ENCODE results near the gene TRERF1. TPM values are rescaled to one million over a fixed set of nuclear protein-coding genes. Genes with fewer than 3 reads are reported as not detected.
A peak's percentile ranks its signal among the peaks of the same experiment; 100 is the strongest.

TRERF1 gene
- total RNA-seq, 1 experiment from 2014 or later, result 13.9 TPM

- Histone ChIP-seq H4K20me1 (ENCODE audit: low read length) (no peaks in the 10 kb centered on the region), H2AFZ (ENCODE audit: low read length) (no peak overlapping the region), H3K36me3 (ENCODE audit: low read depth, low read length) (peaks cover 17% of the 10 kb centered on the region; the same call in 1 of the 2 replicates), H3K9ac (ENCODE audit: low read length) (peak overlapping the region; percentile 74), H3K4me3 (ENCODE audit: low read length) (no peak overlapping the region), H3K27ac (ENCODE audit: low read length) (peak overlapping the region; percentile 96), H3K27me3 (ENCODE audit: low read length) (no peaks in the 10 kb centered on the region), H3K9me3 (ENCODE audit: low read length) (no peaks in the 10 kb centered on the region), H3F3A (ENCODE audit: low read length, unreplicated experiment) (peaks cover 3% of the 10 kb centered on the region), H3K4me1 (ENCODE audit: insufficient read depth, low read length) (peaks cover 65% of the 10 kb centered on the region), H3K79me2 (ENCODE audit: low read length) (peaks cover 56% of the 10 kb centered on the region), H3K4me2 (ENCODE audit: low read length) (peak overlapping the region; percentile 40), H3K9me2 (replicated peaks; ENCODE audit: low read length) (no peaks in the 10 kb centered on the region)
- DNase-seq (no peak), ATAC-seq (peak; percentile 21)
- POLR2A ChIA-PET (ENCODE audit: unreplicated experiment), result no interaction called here
- CTCF ChIA-PET, result interaction anchor here (1.1 kb wide), 1 partner anchor 158 kb away, joined by 8 read pairs; no protein-coding TSS in a partner anchor
- BruUV-seq (replicated peaks), result no TSS peak
- TF ChIP-seq EZH2phosphoT487 (IDR thresholded peaks at IDR 0.05; ENCODE audit: borderline replicate concordance, low read length), result no peak
- no peak for TF ChIP-seq CTCF (conservative IDR thresholded peaks at IDR 0.05; ENCODE audit: low read depth, low read length)
- no peak for TF ChIP-seq EZH2 (IDR thresholded peaks at IDR 0.05; ENCODE audit: low read length, unreplicated experiment)
- intact Hi-C loops (cut with micrococcal nuclease), result no loop called here
Measured at GRCh38 chr6:42295181-42295580, 156.5 kb downstream of the TRERF1 start.

- Histone ChIP-seq H3K4me2 (ENCODE audit: low read length) (peak overlapping the region; percentile 69), H3K79me2 (ENCODE audit: low read length) (peaks cover 60% of the 10 kb centered on the region), H4K20me1 (ENCODE audit: low read length) (no peaks in the 10 kb centered on the region), H3K4me3 (ENCODE audit: low read length) (no peak overlapping the region), H2AFZ (ENCODE audit: low read length) (no peak overlapping the region), H3K27ac (ENCODE audit: low read length) (peak overlapping the region; percentile 96), H3K36me3 (ENCODE audit: low read depth, low read length) (peaks cover 13% of the 10 kb centered on the region; the same call in 1 of the 2 replicates), H3K27me3 (ENCODE audit: low read length) (no peaks in the 10 kb centered on the region), H3K9ac (ENCODE audit: low read length) (peak overlapping the region; percentile 74), H3K9me2 (replicated peaks; ENCODE audit: low read length) (no peaks in the 10 kb centered on the region), H3K4me1 (ENCODE audit: insufficient read depth, low read length) (peaks cover 65% of the 10 kb centered on the region), H3F3A (ENCODE audit: low read length, unreplicated experiment) (peaks cover 3% of the 10 kb centered on the region), H3K9me3 (ENCODE audit: low read length) (no peaks in the 10 kb centered on the region)
- peak; percentile 97 for DNase-seq
- TF ChIP-seq EZH2 (IDR thresholded peaks at IDR 0.05; ENCODE audit: low read length, unreplicated experiment) (no peak), CTCF (conservative IDR thresholded peaks at IDR 0.05; ENCODE audit: low read depth, low read length) (no peak), EZH2phosphoT487 (IDR thresholded peaks at IDR 0.05; ENCODE audit: borderline replicate concordance, low read length) (no peak)
- ChIA-PET CTCF (interaction anchor here (0.5 to 1.1 kb wide), 4 partner anchors 20 to 488 kb away, joined by 3 to 26 read pairs (median 6); no protein-coding TSS in a partner anchor), POLR2A (ENCODE audit: unreplicated experiment) (interaction anchor here (0.6 kb wide), 1 partner anchor 38 kb away, joined by 5 read pairs; no protein-coding TSS in a partner anchor)
- intact Hi-C loops (cut with micrococcal nuclease), result loop anchor here (1.0 kb wide), 1 partner anchor 44 kb away; no protein-coding TSS in a partner anchor
- peak; percentile 93 for ATAC-seq
- BruUV-seq (replicated peaks), result no TSS peak
Measured at GRCh38 chr6:42294759-42295158, 157.0 kb downstream of the TRERF1 start.

- TF ChIP-seq EZH2phosphoT487 (IDR thresholded peaks at IDR 0.05; ENCODE audit: borderline replicate concordance, low read length) (no peak), CTCF (conservative IDR thresholded peaks at IDR 0.05; ENCODE audit: low read depth, low read length) (no peak), EZH2 (IDR thresholded peaks at IDR 0.05; ENCODE audit: low read length, unreplicated experiment) (no peak)
- peak overlapping the region; percentile 96 for H3K27ac ChIP-seq (ENCODE audit: low read length)
- H3K4me1 ChIP-seq (ENCODE audit: insufficient read depth, low read length), result peaks cover 65% of the 10 kb centered on the region
Measured at GRCh38 chr6:42293386-42293977, 158.2 kb downstream of the TRERF1 start.

More at GRCh38 chr6:42293386-42293977, 158.2 kb downstream of the TRERF1 start:
- H3K9ac ChIP-seq (ENCODE audit: low read length), result peak overlapping the region; percentile 75; the same call in 1 of the 2 replicates
- no peak overlapping the region for H2AFZ ChIP-seq (ENCODE audit: low read length)
- H3K4me2 ChIP-seq (ENCODE audit: low read length), result no peak overlapping the region; the same call in 1 of the 2 replicates
- CTCF ChIA-PET, result no interaction called here
- intact Hi-C loops (cut with micrococcal nuclease), result no loop called here
- H3F3A ChIP-seq (ENCODE audit: low read length, unreplicated experiment), result peaks cover 3% of the 10 kb centered on the region
- H3K36me3 ChIP-seq (ENCODE audit: low read depth, low read length), result peaks cover 8% of the 10 kb centered on the region; the same call in 1 of the 2 replicates
- H4K20me1 ChIP-seq (ENCODE audit: low read length), result no peaks in the 10 kb centered on the region
- DNase-seq, result no peak
- H3K27me3 ChIP-seq (ENCODE audit: low read length), result no peaks in the 10 kb centered on the region
- peaks cover 60% of the 10 kb centered on the region for H3K79me2 ChIP-seq (ENCODE audit: low read length)
- BruUV-seq (replicated peaks), result no TSS peak
- no peaks in the 10 kb centered on the region for H3K9me2 ChIP-seq (replicated peaks; ENCODE audit: low read length)
- POLR2A ChIA-PET (ENCODE audit: unreplicated experiment), result no interaction called here
- H3K9me3 ChIP-seq (ENCODE audit: low read length), result no peaks in the 10 kb centered on the region
- no peak overlapping the region for H3K4me3 ChIP-seq (ENCODE audit: low read length)
- ATAC-seq, result no peak
